ENCODE data around the gene CCDC171. TPM values are rescaled to one million over a fixed set of nuclear protein-coding genes. Genes with fewer than 3 reads are reported as not detected.

CCDC171 gene
- total and polyA plus RNA-seq, 10 of the 15 experiments (the other 5 are each of a cell fraction or from before 2014, with no cell fraction given) = 1.00 to 7.2 (median 2.8) TPM

DNA sequence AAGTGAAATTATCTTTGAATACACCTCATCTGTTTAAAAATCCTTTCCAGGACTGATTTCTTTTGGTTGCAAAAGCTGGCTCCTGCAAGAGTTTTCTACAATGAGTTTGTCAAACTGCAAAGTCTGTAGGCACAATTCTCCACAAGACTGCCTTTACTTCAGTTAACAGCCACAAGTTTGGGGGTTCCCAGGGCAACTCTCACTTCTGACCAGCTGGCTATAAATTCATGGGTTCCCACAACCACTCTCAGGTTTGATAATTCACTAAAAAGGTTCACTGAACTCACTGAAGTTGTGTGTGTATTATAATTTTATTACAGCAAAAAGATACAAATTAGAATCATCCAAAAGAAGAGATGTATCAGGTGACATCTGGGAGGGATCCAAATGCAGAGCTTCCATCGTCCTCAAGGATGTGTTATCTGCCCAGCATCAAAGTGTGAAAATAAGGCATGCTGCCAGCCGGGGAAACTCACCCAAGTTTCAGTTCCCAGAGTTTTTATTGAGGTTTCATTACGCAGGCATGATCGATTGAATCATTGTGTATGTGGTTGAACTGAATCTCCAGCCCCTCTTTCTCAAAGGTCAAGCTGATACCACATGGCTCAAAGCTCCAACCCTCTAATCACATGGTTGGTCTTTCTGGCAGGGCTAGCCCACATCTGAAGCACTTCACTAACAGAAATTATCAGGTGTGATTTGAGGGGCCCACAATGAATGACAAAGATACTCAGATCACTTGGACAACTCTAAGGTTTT lies 23.1 kb upstream of the CCDC171 start (continued):
- TF ChIP-seq NFIC (IDR thresholded peaks at IDR 0.05; ENCODE audit: low read depth, low read length) (peak; percentile 74; the same call in 1 of the 2 replicates), NFYA (IDR thresholded peaks at IDR 0.05; ENCODE audit: borderline replicate concordance, low read depth, low read length) (no peak), KDM1A (IDR thresholded peaks at IDR 0.05; ENCODE audit: borderline replicate concordance) (no peak), GATAD2B (conservative IDR thresholded peaks at IDR 0.05; ENCODE audit: low read depth) (peak; percentile 91), SREBF1 (IDR thresholded peaks at IDR 0.05; ENCODE audit: low read length) (no peak), CBX3 (IDR thresholded peaks at IDR 0.05; ENCODE audit: borderline replicate concordance, low read depth) (no peak), EGR1 (IDR thresholded peaks at IDR 0.05; ENCODE audit: borderline replicate concordance in 1 of 2, low read depth in 2 of 2, low read length in 2 of 2) (no peak), SRF (IDR thresholded peaks at IDR 0.05; ENCODE audit: low read depth in 2 of 2, low read length in 2 of 2) (no peak), BMI1 (IDR thresholded peaks at IDR 0.05; ENCODE audit: borderline replicate concordance) (peak; percentile 66; the same call in 1 of the 2 replicates), TAF1 (IDR thresholded peaks at IDR 0.05; ENCODE audit: borderline replicate concordance, low read depth, low read length) (no peak; the same call in 1 of the 2 replicates), DPF2 (IDR thresholded peaks at IDR 0.05) (peak; percentile 83), NFXL1 (IDR thresholded peaks at IDR 0.05; ENCODE audit: borderline replicate concordance) (no peak), ESRRA (IDR thresholded peaks at IDR 0.05; ENCODE audit: low read length) (no peak)
- TF ChIP-seq, protein P1, sequence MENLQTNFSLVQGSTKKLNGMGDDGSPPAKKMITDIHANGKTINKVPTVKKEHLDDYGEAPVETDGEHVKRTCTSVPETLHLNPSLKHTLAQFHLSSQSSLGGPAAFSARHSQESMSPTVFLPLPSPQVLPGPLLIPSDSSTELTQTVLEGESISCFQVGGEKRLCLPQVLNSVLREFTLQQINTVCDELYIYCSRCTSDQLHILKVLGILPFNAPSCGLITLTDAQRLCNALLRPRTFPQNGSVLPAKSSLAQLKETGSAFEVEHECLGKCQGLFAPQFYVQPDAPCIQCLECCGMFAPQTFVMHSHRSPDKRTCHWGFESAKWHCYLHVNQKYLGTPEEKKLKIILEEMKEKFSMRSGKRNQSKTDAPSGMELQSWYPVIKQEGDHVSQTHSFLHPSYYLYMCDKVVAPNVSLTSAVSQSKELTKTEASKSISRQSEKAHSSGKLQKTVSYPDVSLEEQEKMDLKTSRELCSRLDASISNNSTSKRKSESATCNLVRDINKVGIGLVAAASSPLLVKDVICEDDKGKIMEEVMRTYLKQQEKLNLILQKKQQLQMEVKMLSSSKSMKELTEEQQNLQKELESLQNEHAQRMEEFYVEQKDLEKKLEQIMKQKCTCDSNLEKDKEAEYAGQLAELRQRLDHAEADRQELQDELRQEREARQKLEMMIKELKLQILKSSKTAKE (IDR thresholded peaks at IDR 0.05; ENCODE audit: low read depth, poor library complexity, severe bottlenecking) = peak; percentile 81
- TF ChIP-seq, protein P2, sequence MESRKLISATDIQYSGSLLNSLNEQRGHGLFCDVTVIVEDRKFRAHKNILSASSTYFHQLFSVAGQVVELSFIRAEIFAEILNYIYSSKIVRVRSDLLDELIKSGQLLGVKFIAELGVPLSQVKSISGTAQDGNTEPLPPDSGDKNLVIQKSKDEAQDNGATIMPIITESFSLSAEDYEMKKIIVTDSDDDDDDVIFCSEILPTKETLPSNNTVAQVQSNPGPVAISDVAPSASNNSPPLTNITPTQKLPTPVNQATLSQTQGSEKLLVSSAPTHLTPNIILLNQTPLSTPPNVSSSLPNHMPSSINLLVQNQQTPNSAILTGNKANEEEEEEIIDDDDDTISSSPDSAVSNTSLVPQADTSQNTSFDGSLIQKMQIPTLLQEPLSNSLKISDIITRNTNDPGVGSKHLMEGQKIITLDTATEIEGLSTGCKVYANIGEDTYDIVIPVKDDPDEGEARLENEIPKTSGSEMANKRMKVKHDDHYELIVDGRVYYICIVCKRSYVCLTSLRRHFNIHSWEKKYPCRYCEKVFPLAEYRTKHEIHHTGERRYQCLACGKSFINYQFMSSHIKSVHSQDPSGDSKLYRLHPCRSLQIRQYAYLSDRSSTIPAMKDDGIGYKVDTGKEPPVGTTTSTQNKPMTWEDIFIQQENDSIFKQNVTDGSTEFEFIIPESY (IDR thresholded peaks at IDR 0.05) = no peak
- TF ChIP-seq, protein P3, sequence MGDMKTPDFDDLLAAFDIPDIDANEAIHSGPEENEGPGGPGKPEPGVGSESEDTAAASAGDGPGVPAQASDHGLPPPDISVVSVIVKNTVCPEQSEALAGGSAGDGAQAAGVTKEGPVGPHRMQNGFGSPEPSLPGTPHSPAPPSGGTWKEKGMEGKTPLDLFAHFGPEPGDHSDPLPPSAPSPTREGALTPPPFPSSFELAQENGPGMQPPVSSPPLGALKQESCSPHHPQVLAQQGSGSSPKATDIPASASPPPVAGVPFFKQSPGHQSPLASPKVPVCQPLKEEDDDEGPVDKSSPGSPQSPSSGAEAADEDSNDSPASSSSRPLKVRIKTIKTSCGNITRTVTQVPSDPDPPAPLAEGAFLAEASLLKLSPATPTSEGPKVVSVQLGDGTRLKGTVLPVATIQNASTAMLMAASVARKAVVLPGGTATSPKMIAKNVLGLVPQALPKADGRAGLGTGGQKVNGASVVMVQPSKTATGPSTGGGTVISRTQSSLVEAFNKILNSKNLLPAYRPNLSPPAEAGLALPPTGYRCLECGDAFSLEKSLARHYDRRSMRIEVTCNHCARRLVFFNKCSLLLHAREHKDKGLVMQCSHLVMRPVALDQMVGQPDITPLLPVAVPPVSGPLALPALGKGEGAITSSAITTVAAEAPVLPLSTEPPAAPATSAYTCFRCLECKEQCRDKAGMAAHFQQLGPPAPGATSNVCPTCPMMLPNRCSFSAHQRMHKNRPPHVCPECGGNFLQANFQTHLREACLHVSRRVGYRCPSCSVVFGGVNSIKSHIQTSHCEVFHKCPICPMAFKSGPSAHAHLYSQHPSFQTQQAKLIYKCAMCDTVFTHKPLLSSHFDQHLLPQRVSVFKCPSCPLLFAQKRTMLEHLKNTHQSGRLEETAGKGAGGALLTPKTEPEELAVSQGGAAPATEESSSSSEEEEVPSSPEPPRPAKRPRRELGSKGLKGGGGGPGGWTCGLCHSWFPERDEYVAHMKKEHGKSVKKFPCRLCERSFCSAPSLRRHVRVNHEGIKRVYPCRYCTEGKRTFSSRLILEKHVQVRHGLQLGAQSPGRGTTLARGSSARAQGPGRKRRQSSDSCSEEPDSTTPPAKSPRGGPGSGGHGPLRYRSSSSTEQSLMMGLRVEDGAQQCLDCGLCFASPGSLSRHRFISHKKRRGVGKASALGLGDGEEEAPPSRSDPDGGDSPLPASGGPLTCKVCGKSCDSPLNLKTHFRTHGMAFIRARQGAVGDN (IDR thresholded peaks at IDR 0.05) = peak; percentile 77

All from GM12878 (cell line).